H1 (cell line): ENCODE results near the gene DSTYK. TPM values are rescaled to one million over a fixed set of nuclear protein-coding genes. Genes with fewer than 3 reads are reported as not detected.

Experiments
- CHD1 ChIP-seq: IDR thresholded peaks from 2 replicates; pipeline ENCODE4 v1.6.1; 2012; ENCODE audit warnings: low read depth, low read length, improper control_type of control experiment
- CHD7 ChIP-seq: fragments of 300-600 bp; sonication (generic); IDR thresholded peaks from 2 replicates; pipeline ENCODE4 v1.7.1; 2012; ENCODE audit warnings: low read length, moderate library complexity, mild to moderate bottlenecking, inconsistent platforms; ENCODE audit not compliant: insufficient replicate concordance
- EGR1 ChIP-seq: IDR thresholded peaks from 2 replicates; pipeline ENCODE4 v1.6.1; 2011; ENCODE audit warnings: low read depth, low read length, borderline replicate concordance
- JUND ChIP-seq: IDR thresholded peaks from 2 replicates; pipeline ENCODE4 v1.6.1; 2011; ENCODE audit warnings: mild to moderate bottlenecking, improper control_type of control experiment, low read length
- POU5F1 ChIP-seq: IDR thresholded peaks from 2 replicates; pipeline ENCODE4 v1.6.1; 2011; ENCODE audit warnings: low read depth, mild to moderate bottlenecking, low read length, moderate library complexity
- SIRT6 ChIP-seq: IDR thresholded peaks from one replicate; pipeline ENCODE4 v1.7.1; 2012; ENCODE audit warnings: low read length, inconsistent platforms
- polyA plus RNA-seq, 7 experiments: library from polyadenylated mRNA; depleted of rRNA in 3 of 7; stranded (reverse) in 5 of 7; unstranded in 2 of 7; fragments of >200 nt in 5 of 7; fragments of 200-250 nt in 2 of 7; gene quantifications; 1 replicate in 5 of 7; 2 replicates in 1 of 7; 4 replicates in 1 of 7; pipeline versions ENCODE4 v1.2.1 to v1.2.3, GENCODE V29; 2011 to 2013; ENCODE audit warnings: missing spikeins in 2 of 7, mixed read lengths in 2 of 7
- total RNA-seq: library from RNA; stranded (reverse); fragmentation: NEBNext Ultra II Directional; extraction: Animal tissue kit (Norgen Biotek cat#: 25700); gene quantifications from 2 replicates; pipeline ENCODE4 v1.2.1, GENCODE V29; 2021

DSTYK gene
- total and polyA plus RNA-seq, 2 of the 8 experiments (the other 6 are each of a cell fraction or from before 2014, with no cell fraction given) = 2.7 to 8.5 TPM

GRCh38 chr1:205137901-205138300 lies 73.6 kb downstream of the DSTYK start (continued):
- TF ChIP-seq CHD7 (no peak), SIRT6 (no peak), JUND (no peak), CHD1 (no peak), POU5F1 (peak; percentile 82; the same call in 1 of the 2 replicates), EGR1 (0 out of 2 replicates have a peak, but pooled peaks have one; percentile 29)
